Brain microvascular endothelial cell (primary cell): ENCODE results near the gene MED12L.
"Not testable (repeated sequence)": the region's sequence is repeated elsewhere in the genome, so short reads cannot be mapped to it uniquely, and the experiment has no call there.

Experiments
- DNase-seq: peaks from one replicate; pipeline ENCODE4 v3.0.0-alpha.2; 2020
- H3K27ac ChIP-seq: fragments of 250-450 bp; sonication (Bioruptor Pico); 2 replicates; pipeline ENCODE4 v1.5.1; 2020; ENCODE audit warnings: mild to moderate bottlenecking, moderate library complexity
- H3K27me3 ChIP-seq: fragments of 250-450 bp; sonication (Bioruptor Pico); replicated peaks from 2 replicates; pipeline ENCODE4 v1.5.1; 2020; ENCODE audit warnings: mild to moderate bottlenecking
- H3K36me3 ChIP-seq: fragments of 250-450 bp; sonication (Bioruptor Pico); replicated peaks from 2 replicates; pipeline ENCODE4 v1.5.1; 2020; ENCODE audit warnings: mild to moderate bottlenecking
- H3K4me3 ChIP-seq: 2 replicates; pipeline ENCODE4 v1.5.1; 2011; ENCODE audit warnings: low read depth, mild to moderate bottlenecking, control low read depth, low read length, moderate library complexity
- CTCF ChIP-seq: IDR thresholded peaks from 2 replicates; pipeline ENCODE4 v1.5.1; 2011; ENCODE audit warnings: low read depth, mild to moderate bottlenecking, moderate library complexity, low read length, control low read depth, inconsistent platforms; ENCODE audit errors: missing control alignments
- in situ Hi-C: cut with HindIII; loops from 2 replicates; pipeline ENCODE4 v1.10.0; 2017; ENCODE audit warnings: low sequenced_read_pairs, low pct_ligation_motif_present

Gene MED12L

GRCh38 chr3:151074256-151074655 lies 11.2 kb upstream of the MED12L start:
- Histone ChIP-seq H3K27me3 (peaks cover 2% of the 10 kb centered on the region), H3K36me3 (no peaks in the 10 kb centered on the region), H3K27ac (no peak overlapping the region), H3K4me3 (no peak overlapping the region)
- no peak for DNase-seq
- in situ Hi-C loops = no loop called here
- TF ChIP-seq CTCF = no peak

DNA sequence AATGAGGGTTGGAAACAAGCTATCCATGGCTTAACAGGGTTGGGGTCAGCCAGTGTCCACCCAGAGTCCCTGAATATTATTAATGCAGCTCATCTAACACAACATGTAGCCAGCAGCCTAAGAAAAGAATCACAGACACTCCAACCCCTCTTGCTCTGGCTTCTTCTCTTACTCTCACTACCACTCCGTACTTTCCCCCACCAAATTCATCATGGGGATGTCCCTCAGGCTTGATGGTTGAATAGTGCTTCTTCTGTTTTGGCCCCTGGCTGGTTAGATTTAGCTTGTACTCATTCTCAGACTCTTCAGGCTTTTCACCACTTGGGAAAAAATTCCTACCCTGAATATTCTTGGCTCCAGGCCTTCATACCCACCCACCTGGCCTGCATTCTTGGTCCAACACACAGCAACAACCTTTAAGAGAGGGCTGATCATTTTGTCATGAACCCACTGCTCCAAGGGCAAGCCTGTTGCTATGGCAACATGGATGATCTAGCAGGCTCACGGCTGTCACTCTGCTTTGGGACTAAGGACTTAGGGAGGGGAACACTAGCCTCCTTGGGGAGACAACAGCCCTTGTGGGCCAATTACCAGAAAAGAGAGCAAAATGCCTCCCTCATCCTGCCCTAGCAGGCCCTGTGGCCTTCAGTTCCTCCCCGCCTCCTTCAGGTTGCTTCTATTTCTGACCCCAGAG lies 9.4 kb upstream of the MED12L start:
- TF ChIP-seq CTCF = no peak
- peaks cover 4% of the 10 kb centered on the region for H3K27me3 ChIP-seq
- DNase-seq = no peak
- H3K27ac ChIP-seq = no peak overlapping the region
- H3K36me3 ChIP-seq = no peaks in the 10 kb centered on the region
- H3K4me3 ChIP-seq = no peak overlapping the region
- in situ Hi-C loops = no loop called here

GRCh38 chr3:151076626-151077025 lies 8.8 kb upstream of the MED12L start:
- in situ Hi-C loops = no loop called here
- no peak for DNase-seq
- H3K36me3 ChIP-seq = no peaks in the 10 kb centered on the region

DNA sequence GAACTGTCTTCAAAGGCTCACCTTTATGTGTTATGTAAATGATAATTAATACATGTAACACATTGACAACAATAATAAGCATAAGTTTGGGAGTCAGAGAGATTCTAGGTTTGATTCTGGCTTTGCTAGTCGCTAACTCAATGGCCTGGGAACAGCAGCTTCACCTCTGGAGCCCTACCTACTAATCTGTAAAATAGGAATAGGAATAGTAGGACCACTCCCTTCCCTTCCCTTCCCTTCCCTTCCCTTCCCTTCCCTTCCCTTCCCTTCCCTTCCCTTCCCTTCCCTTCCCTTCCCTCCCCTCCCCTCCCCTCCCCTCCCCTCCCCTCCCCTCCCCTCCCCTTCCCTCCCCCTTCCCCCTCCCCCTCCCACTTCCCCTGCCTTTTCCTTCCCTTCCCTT lies 4.4 kb upstream of the MED12L start:
- H3K27ac ChIP-seq, H3K4me3 ChIP-seq, in situ Hi-C loops, H3K36me3 ChIP-seq, H3K27me3 ChIP-seq, DNase-seq: not testable (repeated sequence)

More at GRCh38 chr3:151076626-151077025, 8.8 kb upstream of the MED12L start:
- Histone ChIP-seq H3K27me3 (peaks cover 4% of the 10 kb centered on the region), H3K27ac (no peak overlapping the region), H3K4me3 (no peak overlapping the region)
- TF ChIP-seq CTCF = no peak

DNA sequence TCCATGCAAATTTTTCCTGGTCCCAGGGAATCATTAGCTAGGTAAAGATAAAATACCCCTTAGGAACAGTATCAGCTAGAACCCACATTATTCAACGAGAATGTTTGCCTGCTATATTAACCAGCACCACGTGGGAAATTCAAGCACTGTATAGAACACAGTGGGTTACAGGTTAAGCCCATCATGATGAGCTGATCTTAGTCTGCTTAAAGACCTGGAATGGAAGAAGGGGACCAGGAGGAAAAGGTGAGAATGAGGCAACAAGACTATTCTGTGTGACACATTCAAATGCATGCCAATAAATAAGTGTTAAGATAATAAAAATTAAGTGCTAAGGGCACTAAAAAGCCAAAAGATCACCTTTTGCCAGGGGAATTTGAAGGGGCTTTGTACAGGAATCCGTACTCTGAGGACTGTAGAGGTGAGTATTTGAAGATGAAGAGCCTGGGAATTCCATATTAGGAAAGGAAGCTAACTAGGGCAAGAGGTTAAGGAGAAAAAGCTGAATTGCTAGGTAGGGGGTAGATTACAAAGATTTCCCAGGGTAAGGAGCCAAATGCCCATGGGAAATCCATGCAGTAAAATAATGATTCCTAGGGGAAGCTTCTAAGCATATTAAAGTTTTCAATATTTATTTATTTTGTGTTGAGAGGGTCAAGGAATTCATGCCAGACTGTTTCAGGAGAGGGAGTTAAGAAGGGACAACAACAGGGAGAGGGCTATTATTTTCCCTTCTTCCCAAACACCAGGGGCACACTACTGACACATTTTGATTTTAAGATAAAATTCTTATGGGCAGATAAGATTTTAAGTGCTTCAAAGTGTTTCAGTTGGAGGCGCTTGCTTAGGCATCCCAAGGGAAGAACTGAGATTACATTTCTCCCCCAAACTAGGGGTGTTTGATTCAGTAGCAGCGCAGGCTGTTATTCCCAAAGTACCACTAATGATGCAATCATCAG lies 2.3 kb upstream of the MED12L start:
- in situ Hi-C loops = no loop called here

More for the DNA sequence above, 2.3 kb upstream of the MED12L start:
- DNase-seq = no peak
- no peak for TF ChIP-seq CTCF
- Histone ChIP-seq H3K4me3 (no peak overlapping the region), H3K27me3 (peaks cover 2% of the 10 kb centered on the region), H3K27ac (no peak overlapping the region), H3K36me3 (no peaks in the 10 kb centered on the region)
